H1 (cell line): ENCODE results near the gene OR10T2. TPM values are rescaled to one million over a fixed set of nuclear protein-coding genes. Genes with fewer than 3 reads are reported as not detected.
"Not testable (repeated sequence)": the region's sequence is repeated elsewhere in the genome, so short reads cannot be mapped to it uniquely, and the experiment has no call there.

Experiments
- CTCF ChIA-PET: fragments of 300-600 bp; sonication (Branson Sonifier 250); formaldehyde crosslinking; loops from one replicate; lab custom pipeline; 2021; ENCODE audit not compliant: partially characterized antibody; lab: Charles Lee
- POLR2A ChIA-PET: fragments of 300-600 bp; sonication (Branson Sonifier 250); formaldehyde crosslinking; loops from one replicate; lab custom pipeline; 2021; ENCODE audit warnings: inconsistent platforms; ENCODE audit not compliant: partially characterized antibody; lab: Charles Lee
- DNase-seq, 2 experiments: peaks; one replicate each; pipeline versions ENCODE4 v3.0.0 to v3.0.0-alpha.2; 2010 to 2022; ENCODE audit warnings: low spot score in 2 of 2, low read depth in 1 of 2, mixed read lengths in 1 of 2
- FAIRE-seq: peaks from 2 replicates; lab custom pipeline; 2011; peaks lifted over from hg19 to GRCh38; lab: Jason Lieb, UNC
- H2AFZ ChIP-seq: 2 replicates; pipeline ENCODE4 v1.8.1; 2012; ENCODE audit warnings: low read length, inconsistent platforms
- H2AK5ac ChIP-seq: 2 replicates; pipeline ENCODE4 v1.6.1; 2013; ENCODE audit warnings: low read depth, low read length
- H2BK120ac ChIP-seq: replicated peaks from 2 replicates; pipeline ENCODE3; 2013; ENCODE audit warnings: low read depth, low read length, inconsistent platforms
- H2BK12ac ChIP-seq: 2 replicates; pipeline ENCODE4 v1.6.1; 2013; ENCODE audit warnings: low read depth, low read length
- H2BK15ac ChIP-seq: 2 replicates; pipeline ENCODE4 v1.6.1; 2013; ENCODE audit warnings: low read length
- H2BK20ac ChIP-seq: 2 replicates; pipeline ENCODE4 v1.6.1; 2013; ENCODE audit warnings: low read length
- H2BK5ac ChIP-seq: 2 replicates; pipeline ENCODE4 v1.6.1; 2013; ENCODE audit warnings: low read depth, low read length
- H3K14ac ChIP-seq: 2 replicates; pipeline ENCODE4 v1.6.1; 2013; ENCODE audit warnings: inconsistent platforms; ENCODE audit not compliant: insufficient read length
- H3K18ac ChIP-seq: 2 replicates; pipeline ENCODE4 v1.6.1; 2013; ENCODE audit warnings: low read length; ENCODE audit errors: extremely low read depth
- H3K23ac ChIP-seq: 2 replicates; pipeline ENCODE4 v1.6.1; 2013; ENCODE audit warnings: inconsistent platforms; ENCODE audit not compliant: insufficient read length
- H3K23me2 ChIP-seq: 2 replicates; pipeline ENCODE4 v1.6.1; 2013; ENCODE audit warnings: low read depth, low read length
- H3K27ac ChIP-seq: 2 replicates; pipeline ENCODE4 v1.6.1; 2011; ENCODE audit warnings: low read depth, low read length, inconsistent platforms
- H3K27me3 ChIP-seq, 4 experiments: replicated peaks in 1 of 4; 1 replicate in 1 of 4; 2 replicates in 3 of 4; pipeline versions ENCODE4 v1.6.1 to v1.8.1; 2011 to 2013; ENCODE audit warnings: low read length in 3 of 4, mild to moderate bottlenecking in 3 of 4, inconsistent platforms in 2 of 4, mixed read lengths in 2 of 4, moderate library complexity in 1 of 4; ENCODE audit not compliant: control insufficient read depth in 3 of 4, insufficient read depth in 3 of 4; ENCODE audit errors: extremely low read depth in 1 of 4
- H3K36me3 ChIP-seq, 4 experiments: 2 replicates each; pipeline versions ENCODE4 v1.6.1 to v1.8.1; 2011 to 2013; ENCODE audit warnings: mild to moderate bottlenecking in 4 of 4, low read length in 3 of 4, moderate library complexity in 2 of 4, control low read depth in 1 of 4, inconsistent platforms in 1 of 4; ENCODE audit not compliant: insufficient read depth in 4 of 4, control insufficient read depth in 2 of 4
- H3K4ac ChIP-seq: replicated peaks from 2 replicates; pipeline ENCODE3; 2013; ENCODE audit warnings: low read length, low read depth, mixed read lengths, inconsistent platforms; ENCODE audit not compliant: insufficient read length
- H3K4me1 ChIP-seq, 4 experiments: replicated peaks in 1 of 4; 1 replicate in 1 of 4; 2 replicates in 3 of 4; pipeline versions ENCODE4 v1.6.1 to v1.8.1; 2011 to 2013; ENCODE audit warnings: low read length in 3 of 4, inconsistent platforms in 2 of 4, mixed read lengths in 1 of 4; ENCODE audit not compliant: insufficient read depth in 4 of 4, control insufficient read depth in 3 of 4
- H3K4me2 ChIP-seq, 2 experiments: 2 replicates each; pipeline versions ENCODE4 v1.6.1 to v1.8.1; 2011 to 2013; ENCODE audit warnings: low read depth in 2 of 2, low read length in 2 of 2, control low read depth in 1 of 2, inconsistent platforms in 1 of 2, mild to moderate bottlenecking in 1 of 2; ENCODE audit not compliant: insufficient read depth in 1 of 2
- H3K4me3 ChIP-seq, 4 experiments: fragments of 200-600, 300-600 bp in 1 of 4; sonication (generic), shearing (Covaris generic), sonication (Bioruptor Twin) in 1 of 4; 2 replicates each; pipeline versions ENCODE4 v1.5.1 to v1.8.1; 2011 to 2016; ENCODE audit warnings: low read length in 4 of 4, low read depth in 3 of 4, control low read depth in 2 of 4, inconsistent platforms in 2 of 4, mild to moderate bottlenecking in 2 of 4, mixed read lengths in 1 of 4, moderate library complexity in 1 of 4; ENCODE audit not compliant: insufficient read depth in 2 of 4; ENCODE audit errors: extremely low read depth in 1 of 4
- H3K56ac ChIP-seq: replicated peaks from 2 replicates; pipeline ENCODE3; 2013; ENCODE audit warnings: low read depth, mild to moderate bottlenecking, mixed read lengths, low read length, inconsistent platforms; ENCODE audit not compliant: insufficient read length
- H3K79me1 ChIP-seq: 2 replicates; pipeline ENCODE4 v1.6.1; 2013; ENCODE audit warnings: low read depth, low read length, control low read depth
- H3K79me2 ChIP-seq, 2 experiments: 2 replicates each; pipeline versions ENCODE4 v1.6.1 to v1.8.1; 2012 to 2013; ENCODE audit warnings: low read length in 2 of 2, mild to moderate bottlenecking in 2 of 2, inconsistent platforms in 1 of 2; ENCODE audit not compliant: insufficient read depth in 2 of 2, control insufficient read depth in 1 of 2
- H3K9ac ChIP-seq, 4 experiments: replicated peaks in 1 of 4; 1 replicate in 1 of 4; 2 replicates in 3 of 4; pipeline versions ENCODE4 v1.6.1 to v1.8.1; 2011 to 2013; ENCODE audit warnings: low read depth in 3 of 4, low read length in 3 of 4, control low read depth in 2 of 4, mild to moderate bottlenecking in 2 of 4, moderate library complexity in 2 of 4, inconsistent platforms in 1 of 4; ENCODE audit errors: extremely low read depth in 1 of 4
- H3K9me3 ChIP-seq, 2 experiments: 2 replicates each; pipeline versions ENCODE4 v1.6.1 to v1.8.1; 2012 to 2013; ENCODE audit warnings: mild to moderate bottlenecking in 2 of 2, moderate library complexity in 2 of 2, control low read depth in 1 of 2, inconsistent platforms in 1 of 2, low read depth in 1 of 2, low read length in 1 of 2, mixed read lengths in 1 of 2; ENCODE audit not compliant: insufficient read depth in 2 of 2
- H4K20me1 ChIP-seq, 2 experiments: replicated peaks in 1 of 2; 2 replicates each; pipeline versions ENCODE3 to v1.8.1; 2011 to 2013; ENCODE audit warnings: inconsistent platforms in 2 of 2, low read length in 2 of 2, mild to moderate bottlenecking in 1 of 2; ENCODE audit not compliant: insufficient read depth in 2 of 2, control insufficient read depth in 1 of 2
- H4K5ac ChIP-seq: 2 replicates; pipeline ENCODE4 v1.6.1; 2013; ENCODE audit warnings: low read length, low read depth, mixed read lengths, inconsistent platforms; ENCODE audit not compliant: insufficient read length
- H4K8ac ChIP-seq: 2 replicates; pipeline ENCODE4 v1.8.0; 2013; ENCODE audit warnings: mild to moderate bottlenecking, moderate library complexity, low read length, inconsistent platforms; ENCODE audit not compliant: insufficient read depth; ENCODE audit errors: extremely low read depth
- H4K91ac ChIP-seq: replicated peaks from 2 replicates; pipeline ENCODE3; 2013; ENCODE audit warnings: low read length, mixed read lengths, inconsistent platforms; ENCODE audit not compliant: insufficient read length
- CBX5 ChIP-seq: fragments of 300-800, 300-1000 bp; sonication (generic); IDR thresholded peaks from 2 replicates; pipeline ENCODE4 v1.7.1; 2016; ENCODE audit warnings: antibody characterized with exemption, low read length, low read depth
- CHD2 ChIP-seq: IDR thresholded peaks from 2 replicates; pipeline ENCODE4 v1.6.1; 2012; ENCODE audit warnings: low read length, improper control_type of control experiment
- EZH2 ChIP-seq: fragments of 200-600 bp; sonication (generic); IDR thresholded peaks from 2 replicates; pipeline ENCODE4 v1.7.1; 2012; ENCODE audit warnings: low read depth, mild to moderate bottlenecking, moderate library complexity, low read length, inconsistent platforms; ENCODE audit not compliant: severe bottlenecking
- RBBP5 ChIP-seq: IDR thresholded peaks from 2 replicates; pipeline ENCODE4 v1.7.1; 2012; ENCODE audit warnings: low read depth, mild to moderate bottlenecking, inconsistent platforms, low read length, moderate library complexity, borderline replicate concordance
- SIX5 ChIP-seq: IDR thresholded peaks from 2 replicates; pipeline ENCODE4 v1.6.1; 2011; ENCODE audit warnings: mild to moderate bottlenecking, low read depth, low read length
- WGBS, 2 experiments: shearing (Covaris generic) in 1 of 2; methylation state at CpG; one replicate each; pipeline versions ENCODE4 v1.1.6 to v1.1.7; 2013 to 2015; ENCODE audit warnings: low lambda C conversion rate in 2 of 2, mixed read lengths in 2 of 2, inconsistent platforms in 1 of 2, low coverage in 1 of 2, missing lambda C conversion rate in 1 of 2; ENCODE audit not compliant: insufficient replicate concordance in 2 of 2, insufficient coverage in 1 of 2, insufficient read length in 1 of 2; ENCODE audit errors: extremely low coverage in 1 of 2, missing lambda C conversion rate in 1 of 2; 5-methylcytosine and 5-hydroxymethylcytosine counted together
- polyA plus RNA-seq, 7 experiments: library from polyadenylated mRNA; depleted of rRNA in 3 of 7; stranded (reverse) in 5 of 7; unstranded in 2 of 7; fragments of >200 nt in 5 of 7; fragments of 200-250 nt in 2 of 7; gene quantifications; 1 replicate in 5 of 7; 2 replicates in 1 of 7; 4 replicates in 1 of 7; pipeline versions ENCODE4 v1.2.1 to v1.2.3, GENCODE V29; 2011 to 2013; ENCODE audit warnings: missing spikeins in 2 of 7, mixed read lengths in 2 of 7
- total RNA-seq: library from RNA; stranded (reverse); fragmentation: NEBNext Ultra II Directional; extraction: Animal tissue kit (Norgen Biotek cat#: 25700); gene quantifications from 2 replicates; pipeline ENCODE4 v1.2.1, GENCODE V29; 2021

The OR10T2 gene
- total and polyA plus RNA-seq, 2 of the 8 experiments (the other 6 are each of a cell fraction or from before 2014, with no cell fraction given): not detected

DNA sequence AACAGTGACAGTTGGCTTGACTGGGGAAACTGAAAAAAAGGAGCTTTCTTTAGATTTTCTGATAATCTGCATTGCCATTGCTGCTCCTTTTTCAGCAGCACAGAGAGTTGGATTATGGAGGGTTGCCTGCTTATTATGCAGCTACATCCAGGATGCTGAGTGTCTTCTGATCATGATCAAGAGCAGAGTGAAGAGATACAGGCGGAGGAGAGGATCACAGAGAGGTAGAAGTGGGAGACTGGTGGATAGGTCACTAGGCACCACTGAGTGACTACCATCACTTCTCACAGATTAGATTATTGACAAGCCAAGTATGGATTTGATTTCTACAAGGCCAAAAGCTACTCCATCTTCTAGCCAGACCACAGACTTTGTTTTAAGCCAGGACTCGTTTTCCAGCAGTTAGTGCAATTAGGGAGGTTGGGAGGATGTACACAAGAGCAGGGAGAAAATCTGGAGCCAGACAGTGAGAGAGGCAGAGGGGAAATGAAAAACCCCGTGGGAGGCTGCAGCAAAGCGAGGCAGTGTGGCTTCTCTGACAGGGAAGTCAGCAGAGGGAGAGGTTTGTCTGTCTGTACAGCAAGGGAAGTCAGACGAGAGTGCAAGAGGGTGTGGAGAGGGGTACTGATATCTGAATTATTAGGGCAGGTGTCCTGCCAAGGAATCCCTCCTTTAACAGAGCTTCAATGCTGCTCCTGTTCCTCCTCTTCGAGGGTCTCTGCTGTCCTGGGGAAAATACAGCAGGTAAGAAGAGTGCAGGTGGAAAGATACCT is 45.8 kb downstream of the OR10T2 start, which contains the start of gene CD1E (continued):
- TF ChIP-seq CBX5: no peak
- TF ChIP-seq SIX5: no peak
- no peak for TF ChIP-seq EZH2
- TF ChIP-seq CHD2: no peak
- TF ChIP-seq RBBP5: no peak

DNA sequence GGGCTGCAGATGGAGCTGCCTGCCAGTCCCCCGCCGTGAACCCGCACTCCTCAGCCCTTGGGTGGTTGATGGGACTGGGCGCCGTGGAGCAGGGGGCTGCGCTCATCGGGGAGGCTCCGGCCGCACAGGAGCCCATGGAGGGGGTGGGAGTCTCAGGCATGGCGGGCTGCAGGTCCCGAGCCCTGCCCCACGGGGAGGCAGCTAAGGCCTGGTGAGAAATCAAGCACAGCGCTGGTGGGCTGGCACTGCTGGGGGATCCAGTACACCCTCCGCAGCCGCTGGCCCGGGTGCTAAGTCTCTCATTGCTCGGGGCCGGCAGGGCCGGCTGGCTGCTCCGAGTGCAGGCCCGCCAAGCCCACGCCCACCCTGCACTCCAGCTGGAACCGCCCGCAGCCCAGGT is 50.3 kb downstream of the OR10T2 start:
- H4K5ac ChIP-seq, H3K4me3 ChIP-seq, H3K18ac ChIP-seq, H3K4me2 ChIP-seq, H3K27ac ChIP-seq, H4K8ac ChIP-seq, H3K23ac ChIP-seq, H2BK12ac ChIP-seq, H3K4ac ChIP-seq, FAIRE-seq, H2BK20ac ChIP-seq, DNase-seq, H2BK15ac ChIP-seq, H3K79me1 ChIP-seq, H3K14ac ChIP-seq, H3K79me2 ChIP-seq, H4K91ac ChIP-seq, H4K20me1 ChIP-seq, H3K27me3 ChIP-seq, H2BK120ac ChIP-seq, H2AFZ ChIP-seq, H3K56ac ChIP-seq, H3K23me2 ChIP-seq, POLR2A ChIA-PET, H2AK5ac ChIP-seq, H2BK5ac ChIP-seq, H3K36me3 ChIP-seq, H3K9ac ChIP-seq, H3K9me3 ChIP-seq, H3K4me1 ChIP-seq: not testable (repeated sequence)
- 98% methylated on average over 24 of the region's 24 CpGs; no CpG with 5 or more reads in 1 of the 2 experiments for WGBS, 2 experiments
- CTCF ChIA-PET: interaction anchor here (1.5 kb wide), 1 partner anchor 10 kb away, joined by 4 read pairs; no protein-coding TSS in a partner anchor
